NCI-H146 (cell line): ENCODE data around the gene LMO1.

ENCODE experiments used
- DNase-seq: peaks from one replicate; lab custom pipeline; 2025; lab: John Stamatoyannopoulos, UW

The LMO1 gene

GRCh38 chr11:8204025-8204424 is 59.7 kb downstream of the LMO1 start:
- DNase-seq = no peak

- no peak for DNase-seq
These were observed 60.3 kb downstream of the LMO1 start for GRCh38 chr11:8203414-8203715.

- DNase-seq = no peak
These were observed 60.9 kb downstream of the LMO1 start for GRCh38 chr11:8202516-8203413.

GRCh38 chr11:8201644-8202365 is 61.9 kb downstream of the LMO1 start:
- no peak for DNase-seq

- DNase-seq = no peak
These were observed 64.0 kb downstream of the LMO1 start for GRCh38 chr11:8199676-8200075.

- no peak for DNase-seq
These were observed 66.9 kb downstream of the LMO1 start for GRCh38 chr11:8196749-8197148.

- DNase-seq = no peak
These were observed 68.7 kb downstream of the LMO1 start for GRCh38 chr11:8194956-8195355.

GRCh38 chr11:8192896-8193209 is 70.8 kb downstream of the LMO1 start:
- DNase-seq = peak; percentile 69

GRCh38 chr11:8192016-8192895 is 71.4 kb downstream of the LMO1 start:
- peak; percentile 73 for DNase-seq

- DNase-seq = no peak
These were observed 73.2 kb downstream of the LMO1 start for GRCh38 chr11:8190431-8190830.

- DNase-seq = no peak
These were observed 77.2 kb downstream of the LMO1 start for GRCh38 chr11:8186429-8186828.

- no peak for DNase-seq
These were observed 80.6 kb downstream of the LMO1 start for GRCh38 chr11:8183111-8183510.

GRCh38 chr11:8180469-8180868 is 83.2 kb downstream of the LMO1 start:
- no peak for DNase-seq

GRCh38 chr11:8178297-8178696 is 85.4 kb downstream of the LMO1 start:
- peak; percentile 5 for DNase-seq

GRCh38 chr11:8177136-8177535 is 86.5 kb downstream of the LMO1 start:
- no peak for DNase-seq
